Activated naive CD4-positive, alpha-beta T cell treated with anti-CD3 and anti-CD28 coated beads, Interleukin-2, amount 10 ng/mL, durations not matched to agents 7 days and 5 days (primary cell): ENCODE results near the gene CLEC3A.
"Not testable (repeated sequence)": the region's sequence is repeated elsewhere in the genome, so short reads cannot be mapped to it uniquely, and the experiment has no call there.

Source experiments
- CTCF ChIA-PET: fragments of 350-600 bp; sonication (Branson Sonifier 250); formaldehyde crosslinking; loops from one replicate; lab custom pipeline; 2021; ENCODE audit warnings: antibody characterized with exemption; lab: Charles Lee
- DNase-seq: peaks from one replicate; pipeline ENCODE4 v3.0.0-alpha.2; 2020
- H3K27ac Mint-ChIP-seq: one replicate; pipeline ENCODE4 v1.8.0; 2021; ENCODE audit warnings: mild to moderate bottlenecking, moderate library complexity, mixed read lengths
- H3K27me3 Mint-ChIP-seq: one replicate; pipeline ENCODE4 v1.8.0; 2021; ENCODE audit warnings: mild to moderate bottlenecking, mixed read lengths
- H3K36me3 Mint-ChIP-seq: one replicate; pipeline ENCODE4 v1.8.0; 2021; ENCODE audit warnings: mixed read lengths
- H3K4me1 Mint-ChIP-seq: one replicate; pipeline ENCODE4 v1.8.0; 2021; ENCODE audit warnings: mixed read lengths
- H3K4me3 Mint-ChIP-seq: one replicate; pipeline ENCODE4 v1.8.0; 2021; ENCODE audit warnings: mild to moderate bottlenecking, moderate library complexity, mixed read lengths
- H3K9me3 Mint-ChIP-seq: one replicate; pipeline ENCODE4 v1.8.0; 2021; ENCODE audit warnings: mixed read lengths

The CLEC3A gene

GRCh38 chr16:78022347-78023060 is at the start of gene CLEC3A:
Gene CLEC3A (plus strand): TSS chr16:78022548. CDS start chr16:78022627, 79 bp downstream.
- DNase-seq = no peak
- CTCF ChIA-PET = no interaction called here
- no peaks in the 10 kb centered on the region for H3K36me3 Mint-ChIP-seq
- no peaks in the 10 kb centered on the region for H3K9me3 Mint-ChIP-seq
- no peak within 1 kb of the TSS for H3K27ac Mint-ChIP-seq
- peaks cover 10% of the 10 kb centered on the region for H3K27me3 Mint-ChIP-seq
- H3K4me1 Mint-ChIP-seq = no peaks in the 10 kb centered on the region
- no peak within 1 kb of the TSS for H3K4me3 Mint-ChIP-seq

- no peak overlapping the region for H3K27ac Mint-ChIP-seq
- peak; percentile 40 for DNase-seq
- H3K9me3 Mint-ChIP-seq = no peaks in the 10 kb centered on the region
- CTCF ChIA-PET = no interaction called here
- peaks cover 6% of the 10 kb centered on the region for H3K27me3 Mint-ChIP-seq
- no peaks in the 10 kb centered on the region for H3K36me3 Mint-ChIP-seq
- no peaks in the 10 kb centered on the region for H3K4me1 Mint-ChIP-seq
- H3K4me3 Mint-ChIP-seq = no peak overlapping the region
These were observed 47.5 kb upstream of the CLEC3A start for GRCh38 chr16:77974883-77975282.

GRCh38 chr16:77975942-77976341 is 46.4 kb upstream of the CLEC3A start:
- Mint-ChIP-seq H3K4me3 (no peak overlapping the region), H3K4me1 (no peaks in the 10 kb centered on the region), H3K36me3 (no peaks in the 10 kb centered on the region), H3K27me3 (peaks cover 6% of the 10 kb centered on the region), H3K9me3 (no peaks in the 10 kb centered on the region), H3K27ac (no peak overlapping the region)
- no peak for DNase-seq
- CTCF ChIA-PET = no interaction called here

- DNase-seq = no peak
- H3K4me3 Mint-ChIP-seq = no peak overlapping the region
- no peaks in the 10 kb centered on the region for H3K4me1 Mint-ChIP-seq
- H3K27me3 Mint-ChIP-seq = no peaks in the 10 kb centered on the region
- no peaks in the 10 kb centered on the region for H3K36me3 Mint-ChIP-seq
- H3K9me3 Mint-ChIP-seq = no peaks in the 10 kb centered on the region
- CTCF ChIA-PET = no interaction called here
- no peak overlapping the region for H3K27ac Mint-ChIP-seq
These were observed 45.0 kb upstream of the CLEC3A start for GRCh38 chr16:77977339-77977738.

- no peaks in the 10 kb centered on the region for H3K9me3 Mint-ChIP-seq
- no peak overlapping the region for H3K4me3 Mint-ChIP-seq
- no peak overlapping the region for H3K27ac Mint-ChIP-seq
- no peak for DNase-seq
- CTCF ChIA-PET = no interaction called here
- no peaks in the 10 kb centered on the region for H3K36me3 Mint-ChIP-seq
- no peaks in the 10 kb centered on the region for H3K4me1 Mint-ChIP-seq
- peaks cover 6% of the 10 kb centered on the region for H3K27me3 Mint-ChIP-seq
These were observed 37.2 kb upstream of the CLEC3A start for GRCh38 chr16:77985111-77985510.

GRCh38 chr16:77986011-77986740 is 36.2 kb upstream of the CLEC3A start:
- Mint-ChIP-seq H3K4me1 (no peaks in the 10 kb centered on the region), H3K27ac (no peak overlapping the region), H3K36me3 (no peaks in the 10 kb centered on the region), H3K27me3 (peaks cover 6% of the 10 kb centered on the region), H3K9me3 (no peaks in the 10 kb centered on the region), H3K4me3 (no peak overlapping the region)
- CTCF ChIA-PET = interaction anchor here (0.6 kb wide), 1 partner anchor 16 kb away, joined by 3 read pairs; no protein-coding TSS in a partner anchor
- no peak for DNase-seq

- Mint-ChIP-seq H3K27me3 (peaks cover 10% of the 10 kb centered on the region), H3K4me3 (no peak overlapping the region), H3K36me3 (no peaks in the 10 kb centered on the region), H3K27ac (no peak overlapping the region), H3K9me3 (no peaks in the 10 kb centered on the region), H3K4me1 (peaks cover 2% of the 10 kb centered on the region)
- CTCF ChIA-PET = interaction anchor here (1.3 kb wide), 1 partner anchor 14 kb away, joined by 3 read pairs; no protein-coding TSS in a partner anchor
- no peak for DNase-seq
These were observed 34.5 kb upstream of the CLEC3A start for GRCh38 chr16:77987810-77988209.

GRCh38 chr16:77989846-77990245 is 32.5 kb upstream of the CLEC3A start:
- CTCF ChIA-PET = interaction anchor here (1.0 kb wide), 1 partner anchor 9 kb away, joined by 3 read pairs; no protein-coding TSS in a partner anchor
- Mint-ChIP-seq H3K27me3 (peaks cover 10% of the 10 kb centered on the region), H3K36me3 (no peaks in the 10 kb centered on the region), H3K4me3 (no peak overlapping the region), H3K9me3 (no peaks in the 10 kb centered on the region), H3K4me1 (peaks cover 2% of the 10 kb centered on the region), H3K27ac (no peak overlapping the region)
- no peak for DNase-seq

GRCh38 chr16:77991701-77992100 is 30.6 kb upstream of the CLEC3A start:
- Mint-ChIP-seq H3K27me3 (peaks cover 10% of the 10 kb centered on the region), H3K4me1 (peaks cover 2% of the 10 kb centered on the region), H3K36me3 (no peaks in the 10 kb centered on the region), H3K4me3 (no peak overlapping the region), H3K27ac (no peak overlapping the region), H3K9me3 (peaks cover 5% of the 10 kb centered on the region)
- CTCF ChIA-PET = interaction anchor here (1.4 kb wide), 1 partner anchor 10 kb away, joined by 5 read pairs; no protein-coding TSS in a partner anchor
- DNase-seq = no peak

- H3K4me3 Mint-ChIP-seq, H3K27ac Mint-ChIP-seq, H3K4me1 Mint-ChIP-seq, DNase-seq, H3K36me3 Mint-ChIP-seq, H3K9me3 Mint-ChIP-seq: not testable (repeated sequence)
- CTCF ChIA-PET = interaction anchor here (1.6 to 2.5 kb wide), 2 partner anchors 10 to 57 kb away, joined by 3 to 13 read pairs; no protein-coding TSS in a partner anchor
- peaks cover 10% of the 10 kb centered on the region for H3K27me3 Mint-ChIP-seq
These were observed 30.0 kb upstream of the CLEC3A start for GRCh38 chr16:77992381-77992780.

- CTCF ChIA-PET = interaction anchor here (1.6 to 2.5 kb wide), 2 partner anchors 9 to 56 kb away, joined by 3 to 13 read pairs; no protein-coding TSS in a partner anchor
- peaks cover 8% of the 10 kb centered on the region for H3K9me3 Mint-ChIP-seq
- H3K4me3 Mint-ChIP-seq = no peak overlapping the region
- H3K27me3 Mint-ChIP-seq = peaks cover 9% of the 10 kb centered on the region
- no peaks in the 10 kb centered on the region for H3K36me3 Mint-ChIP-seq
- DNase-seq = no peak
- H3K4me1 Mint-ChIP-seq = peaks cover 2% of the 10 kb centered on the region
- no peak overlapping the region for H3K27ac Mint-ChIP-seq
These were observed 29.0 kb upstream of the CLEC3A start for GRCh38 chr16:77993111-77993985.

- Mint-ChIP-seq H3K27me3 (peaks cover 4% of the 10 kb centered on the region), H3K9me3 (peaks cover 8% of the 10 kb centered on the region), H3K27ac (no peak overlapping the region), H3K36me3 (no peaks in the 10 kb centered on the region), H3K4me1 (peaks cover 2% of the 10 kb centered on the region), H3K4me3 (no peak overlapping the region)
- DNase-seq = no peak
- CTCF ChIA-PET = interaction anchor here (0.6 kb wide), 1 partner anchor 8 kb away, joined by 3 read pairs; no protein-coding TSS in a partner anchor
These were observed 26.4 kb upstream of the CLEC3A start for GRCh38 chr16:77995843-77996455.

- CTCF ChIA-PET = interaction anchor here (1.1 kb wide), 1 partner anchor 9 kb away, joined by 3 read pairs; no protein-coding TSS in a partner anchor
- no peak overlapping the region for H3K4me3 Mint-ChIP-seq
- H3K36me3 Mint-ChIP-seq = no peaks in the 10 kb centered on the region
- H3K4me1 Mint-ChIP-seq = no peaks in the 10 kb centered on the region
- H3K27me3 Mint-ChIP-seq = peaks cover 7% of the 10 kb centered on the region
- H3K9me3 Mint-ChIP-seq = peaks cover 8% of the 10 kb centered on the region
- H3K27ac Mint-ChIP-seq = no peak overlapping the region
- DNase-seq = no peak
These were observed 23.9 kb upstream of the CLEC3A start for GRCh38 chr16:77998350-77999023.
